Thyroid gland (tissue), 4 donors: Measurements from ENCODE around the gene FRMPD1. TPM values are rescaled to one million over a fixed set of nuclear protein-coding genes. Genes with fewer than 3 reads are reported as not detected.

Experiments used
- DNase-seq, 2 donors: peaks; one replicate each; pipeline ENCODE4 v3.0.0-alpha.2; 2019
- H3K27ac ChIP-seq, 3 donors: fragments of 200-600 bp; sonication (generic); 1 replicate in 2 of 3; 2 replicates in 1 of 3; pipeline ENCODE4 v1.5.1; 2016 to 2019; ENCODE audit warnings: mild to moderate bottlenecking in 1 of 3, moderate library complexity in 1 of 3
- H3K27me3 ChIP-seq: fragments of 200-600 bp; sonication (generic); one replicate; pipeline ENCODE4 v1.5.1; 2019
- H3K36me3 ChIP-seq, 2 donors: fragments of 200-600 bp; sonication (generic); one replicate each; pipeline ENCODE4 v1.5.1; 2016 to 2019
- H3K4me1 ChIP-seq, 2 donors: fragments of 200-600 bp; sonication (generic); one replicate each; pipeline ENCODE4 v1.5.1; 2017 to 2019
- H3K4me3 ChIP-seq, 3 donors: fragments of 200-600 bp; sonication (generic); replicated peaks in 1 of 3; 1 replicate in 2 of 3; 2 replicates in 1 of 3; pipeline ENCODE4 v1.5.1; 2016; ENCODE audit warnings: mild to moderate bottlenecking in 1 of 3
- H3K9me3 ChIP-seq: fragments of 200-600 bp; sonication (generic); one replicate; pipeline ENCODE4 v1.5.1; 2017
- CTCF ChIP-seq, 6 experiments: fragments of 200-600 bp in 3 of 6; fragments of 450-650 bp in 3 of 6; sonication (generic) in 3 of 6; IDR thresholded peaks; one replicate each; pipeline ENCODE4 v1.5.1; 2016 to 2019; ENCODE audit warnings: antibody characterized with exemption in 6 of 6, mild to moderate bottlenecking in 2 of 6, inconsistent platforms in 1 of 6, moderate library complexity in 1 of 6
- POLR2A ChIP-seq, 2 donors: fragments of 450-650 bp; IDR thresholded peaks; one replicate each; pipeline ENCODE4 v1.6.1; 2017; ENCODE audit warnings: antibody characterized with exemption in 2 of 2, mild to moderate bottlenecking in 2 of 2, moderate library complexity in 1 of 2
- WGBS, 2 donors: methylation state at CpG; one replicate each; pipeline ENCODE4 v1.1.5; 2017; 5-methylcytosine and 5-hydroxymethylcytosine counted together
- intact Hi-C: fragments of 100-400 bp; cut with DNase I; formaldehyde crosslinking; loops from one replicate; pipeline ENCODE4 v1.15.1; 2023
- total RNA-seq, 4 donors: library from RNA; depleted of rRNA; stranded (reverse); fragments of >200 nt; gene quantifications; one replicate each; pipeline ENCODE4 v1.2.3, GENCODE V29; 2016

The FRMPD1 gene
- total RNA-seq, 4 donors from 2014 or later, result 0.13 to 0.49 (median 0.22) TPM; not detected in 1

- WGBS, 2 donors, result 80 to 100% methylated on average over 1 to 3 of the region's 3 CpGs
Observed at GRCh38 chr9:37660691-37661090, 9.9 kb downstream of the FRMPD1 start.

GRCh38 chr9:37663926-37664325 lies 13.2 kb downstream of the FRMPD1 start:
- no peaks in the 10 kb centered on the region for H3K36me3 ChIP-seq
- TF ChIP-seq POLR2A (IDR thresholded peaks at IDR 0.05) (no peak), CTCF (IDR thresholded peaks at IDR 0.05) (no peak)
- no peak overlapping the region for H3K4me3 ChIP-seq
- no peaks in the 10 kb centered on the region for H3K9me3 ChIP-seq
- no peak for DNase-seq
- 82 to 85% methylated on average over 5 of the region's 5 CpGs for WGBS, 2 donors
- no peaks in the 10 kb centered on the region for H3K27me3 ChIP-seq
- intact Hi-C loops, result no loop called here
- no peak overlapping the region for H3K27ac ChIP-seq
- H3K4me1 ChIP-seq, result no peaks in the 10 kb centered on the region

More at GRCh38 chr9:37660691-37661090, 9.9 kb downstream of the FRMPD1 start:
- H3K36me3 ChIP-seq, result no peaks in the 10 kb centered on the region
- no peaks in the 10 kb centered on the region for H3K4me1 ChIP-seq
- H3K27me3 ChIP-seq, result no peaks in the 10 kb centered on the region
- H3K4me3 ChIP-seq, result no peak overlapping the region
- no peak overlapping the region for H3K27ac ChIP-seq
- no peaks in the 10 kb centered on the region for H3K9me3 ChIP-seq
- TF ChIP-seq CTCF (IDR thresholded peaks at IDR 0.05) (no peak), POLR2A (IDR thresholded peaks at IDR 0.05) (no peak)
- no peak for DNase-seq
- intact Hi-C loops, result no loop called here

- no peak for DNase-seq
- no peak overlapping the region for H3K4me3 ChIP-seq
- H3K4me1 ChIP-seq, result no peaks in the 10 kb centered on the region
- TF ChIP-seq CTCF (IDR thresholded peaks at IDR 0.05) (no peak), POLR2A (IDR thresholded peaks at IDR 0.05) (no peak)
- no peaks in the 10 kb centered on the region for H3K9me3 ChIP-seq
- H3K27ac ChIP-seq, result no peak overlapping the region
- intact Hi-C loops, result no loop called here
- no peaks in the 10 kb centered on the region for H3K27me3 ChIP-seq
- 66 to 68% methylated on average over 2 of the region's 2 CpGs for WGBS, 2 donors
- no peaks in the 10 kb centered on the region for H3K36me3 ChIP-seq
Observed at GRCh38 chr9:37667706-37668105, 17.0 kb downstream of the FRMPD1 start.

- intact Hi-C loops, result no loop called here
- Histone ChIP-seq H3K4me3 (no peak overlapping the region), H3K4me1 (no peaks in the 10 kb centered on the region), H3K9me3 (no peaks in the 10 kb centered on the region), H3K36me3 (no peaks in the 10 kb centered on the region), H3K27ac (no peak overlapping the region), H3K27me3 (no peaks in the 10 kb centered on the region)
- TF ChIP-seq POLR2A (IDR thresholded peaks at IDR 0.05) (no peak), CTCF (IDR thresholded peaks at IDR 0.05) (no peak)
- no peak for DNase-seq
- WGBS, 2 donors, result 26 to 31% methylated on average over 8 to 9 of the region's 9 CpGs
Observed at GRCh38 chr9:37668116-37668601, 17.4 kb downstream of the FRMPD1 start.

- intact Hi-C loops, result no loop called here
- Histone ChIP-seq H3K9me3 (no peaks in the 10 kb centered on the region), H3K27me3 (no peaks in the 10 kb centered on the region), H3K36me3 (no peaks in the 10 kb centered on the region), H3K4me3 (no peak overlapping the region), H3K4me1 (no peaks in the 10 kb centered on the region), H3K27ac (no peak overlapping the region)
- 51 to 60% methylated on average over 5 of the region's 5 CpGs for WGBS, 2 donors
- TF ChIP-seq POLR2A (IDR thresholded peaks at IDR 0.05), result no peak
- no peak for DNase-seq
Observed at GRCh38 chr9:37669232-37669631, 18.5 kb downstream of the FRMPD1 start.

GRCh38 chr9:37675661-37676060 lies 24.9 kb downstream of the FRMPD1 start:
- no peaks in the 10 kb centered on the region for H3K9me3 ChIP-seq
- H3K27me3 ChIP-seq, result no peaks in the 10 kb centered on the region
- H3K4me1 ChIP-seq, result no peaks in the 10 kb centered on the region
- intact Hi-C loops, result no loop called here
- no peaks in the 10 kb centered on the region for H3K36me3 ChIP-seq
- DNase-seq, result no peak
- H3K4me3 ChIP-seq, result no peak overlapping the region
- WGBS, 2 donors, result 62 to 67% methylated on average over 3 of the region's 3 CpGs
- no peak overlapping the region for H3K27ac ChIP-seq
- TF ChIP-seq POLR2A (IDR thresholded peaks at IDR 0.05) (no peak), CTCF (IDR thresholded peaks at IDR 0.05) (no peak)
